ENCODE data around the gene C1orf216.

The C1orf216 gene

GRCh38 chr1:35668506-35668905, 50.2 kb downstream of the C1orf216 start:
- Histone ChIP-seq H3K36me3 (ENCODE audit: insufficient read depth, low read depth, low read length) (no peaks in the 10 kb centered on the region), H3K9ac (ENCODE audit: low read depth, low read length) (no peak overlapping the region), H3K27ac (ENCODE audit: low read length) (no peak overlapping the region), H3K27me3 (ENCODE audit: insufficient read depth, low read length) (no peaks in the 10 kb centered on the region), H3K4me1 (ENCODE audit: insufficient read depth, low read length) (no peaks in the 10 kb centered on the region), H3K9me3 (ENCODE audit: insufficient read depth, low read depth, low read length) (no peaks in the 10 kb centered on the region), H3K4me3 (ENCODE audit: low read length) (no peak overlapping the region)

- no peaks in the 10 kb centered on the region for H3K27me3 ChIP-seq (ENCODE audit: insufficient read depth, low read length)
- H3K36me3 ChIP-seq (ENCODE audit: insufficient read depth, low read depth, low read length) = no peaks in the 10 kb centered on the region
- H3K4me3 ChIP-seq (ENCODE audit: low read length) = no peak overlapping the region
- no peak overlapping the region for H3K27ac ChIP-seq (ENCODE audit: low read length)
- H3K4me1 ChIP-seq (ENCODE audit: insufficient read depth, low read length) = no peaks in the 10 kb centered on the region
- no peaks in the 10 kb centered on the region for H3K9me3 ChIP-seq (ENCODE audit: insufficient read depth, low read depth, low read length)
- H3K9ac ChIP-seq (ENCODE audit: low read depth, low read length) = no peak overlapping the region
Observed at GRCh38 chr1:35666916-35667315, 51.8 kb downstream of the C1orf216 start.

GRCh38 chr1:35666216-35666615, 52.5 kb downstream of the C1orf216 start:
- H3K27ac ChIP-seq (ENCODE audit: low read length) = no peak overlapping the region
- H3K36me3 ChIP-seq (ENCODE audit: insufficient read depth, low read depth, low read length) = no peaks in the 10 kb centered on the region
- H3K27me3 ChIP-seq (ENCODE audit: insufficient read depth, low read length) = no peaks in the 10 kb centered on the region
- H3K4me3 ChIP-seq (ENCODE audit: low read length) = no peak overlapping the region
- no peaks in the 10 kb centered on the region for H3K4me1 ChIP-seq (ENCODE audit: insufficient read depth, low read length)
- no peak overlapping the region for H3K9ac ChIP-seq (ENCODE audit: low read depth, low read length)
- no peaks in the 10 kb centered on the region for H3K9me3 ChIP-seq (ENCODE audit: insufficient read depth, low read depth, low read length)

Measured in iPS-20b (cell line).